ENCODE data around the gene TMC8. TPM values are rescaled to one million over a fixed set of nuclear protein-coding genes. Genes with fewer than 3 reads are reported as not detected.

TMC8 gene
- total RNA-seq, 1 donor from 2014 or later: 0.79 TPM

- Mint-ChIP-seq H3K36me3 (ENCODE audit: low read depth) (peaks cover 13% of the 10 kb centered on the region), H3K4me3 (peak overlapping the region; percentile 86), H3K9me3 (peaks cover 3% of the 10 kb centered on the region), H3K27me3 (ENCODE audit: low read depth) (no peaks in the 10 kb centered on the region), H3K4me1 (peaks cover 47% of the 10 kb centered on the region), H3K27ac (ENCODE audit: unreplicated experiment) (peak overlapping the region; percentile 57)
- DNase-seq (ENCODE audit: low read depth, low spot score): no peak
- TF ChIP-seq, protein P1, sequence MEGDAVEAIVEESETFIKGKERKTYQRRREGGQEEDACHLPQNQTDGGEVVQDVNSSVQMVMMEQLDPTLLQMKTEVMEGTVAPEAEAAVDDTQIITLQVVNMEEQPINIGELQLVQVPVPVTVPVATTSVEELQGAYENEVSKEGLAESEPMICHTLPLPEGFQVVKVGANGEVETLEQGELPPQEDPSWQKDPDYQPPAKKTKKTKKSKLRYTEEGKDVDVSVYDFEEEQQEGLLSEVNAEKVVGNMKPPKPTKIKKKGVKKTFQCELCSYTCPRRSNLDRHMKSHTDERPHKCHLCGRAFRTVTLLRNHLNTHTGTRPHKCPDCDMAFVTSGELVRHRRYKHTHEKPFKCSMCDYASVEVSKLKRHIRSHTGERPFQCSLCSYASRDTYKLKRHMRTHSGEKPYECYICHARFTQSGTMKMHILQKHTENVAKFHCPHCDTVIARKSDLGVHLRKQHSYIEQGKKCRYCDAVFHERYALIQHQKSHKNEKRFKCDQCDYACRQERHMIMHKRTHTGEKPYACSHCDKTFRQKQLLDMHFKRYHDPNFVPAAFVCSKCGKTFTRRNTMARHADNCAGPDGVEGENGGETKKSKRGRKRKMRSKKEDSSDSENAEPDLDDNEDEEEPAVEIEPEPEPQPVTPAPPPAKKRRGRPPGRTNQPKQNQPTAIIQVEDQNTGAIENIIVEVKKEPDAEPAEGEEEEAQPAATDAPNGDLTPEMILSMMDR (conservative IDR thresholded peaks at IDR 0.05): no peak
Observed at GRCh38 chr17:78185981-78186691, 55.6 kb downstream of the TMC8 start.

- H3K9me3 Mint-ChIP-seq: peaks cover 3% of the 10 kb centered on the region
- peaks cover 13% of the 10 kb centered on the region for H3K36me3 Mint-ChIP-seq (ENCODE audit: low read depth)
- TF ChIP-seq, protein P1 (conservative IDR thresholded peaks at IDR 0.05): peak; percentile 96
- H3K27ac Mint-ChIP-seq (ENCODE audit: unreplicated experiment): peak within 1 kb of the TSS; percentile 98
- peak; percentile 100 for DNase-seq (ENCODE audit: low read depth, low spot score)
- peaks cover 47% of the 10 kb centered on the region for H3K4me1 Mint-ChIP-seq
- H3K27me3 Mint-ChIP-seq (ENCODE audit: low read depth): no peaks in the 10 kb centered on the region
- H3K4me3 Mint-ChIP-seq: peak within 1 kb of the TSS; percentile 86
Observed at GRCh38 chr17:78186692-78187595, 56.4 kb downstream of the TMC8 start, which contains the start of the genes AFMID and TK1. AFMID (plus strand) TSS chr17:78187362; CDS start chr17:78187371, 9 bp downstream. TK1 (minus strand) TSS chr17:78187052; CDS start chr17:78186994, 58 bp downstream.

Other genes with a start within 250 kb of the TMC8 start
- 31.6 and 40.5 TPM in 2 replicates for gene TNRC6C, start 172.1 kb upstream of the TMC8 start, total RNA-seq
- gene TMC6, start 2.0 kb upstream of the TMC8 start, total RNA-seq: 85.0 and 86.0 TPM in 2 replicates
- not detected in 2 replicates for gene C17orf99, start 15.6 kb downstream of the TMC8 start, total RNA-seq
- gene SYNGR2, start 37.8 kb downstream of the TMC8 start, total RNA-seq: 19.3 and 23.0 TPM in 2 replicates
- gene TK1, start 56.3 kb downstream of the TMC8 start, total RNA-seq: 48.7 and 53.9 TPM in 2 replicates
- gene AFMID, start 56.6 kb downstream of the TMC8 start, total RNA-seq: 38.1 and 41.9 TPM in 2 replicates
- gene BIRC5, start 83.5 kb downstream of the TMC8 start, total RNA-seq: 123 and 134 TPM in 2 replicates
- not detected in 2 replicates for gene TMEM235, start 100.9 kb downstream of the TMC8 start, total RNA-seq
- 5.4 and 6.1 TPM in 2 replicates for gene SOCS3, start 229.3 kb downstream of the TMC8 start, total RNA-seq
- 42.7 and 52.0 TPM in 2 replicates for gene PGS1, start 247.9 kb downstream of the TMC8 start, total RNA-seq

All from neural crest cell (in vitro differentiated cells).